ENCODE measurements around the gene GLRX.
"Not testable (repeated sequence)": the region's sequence is repeated elsewhere in the genome, so short reads cannot be mapped to it uniquely, and the experiment has no call there.

Gene GLRX

DNA sequence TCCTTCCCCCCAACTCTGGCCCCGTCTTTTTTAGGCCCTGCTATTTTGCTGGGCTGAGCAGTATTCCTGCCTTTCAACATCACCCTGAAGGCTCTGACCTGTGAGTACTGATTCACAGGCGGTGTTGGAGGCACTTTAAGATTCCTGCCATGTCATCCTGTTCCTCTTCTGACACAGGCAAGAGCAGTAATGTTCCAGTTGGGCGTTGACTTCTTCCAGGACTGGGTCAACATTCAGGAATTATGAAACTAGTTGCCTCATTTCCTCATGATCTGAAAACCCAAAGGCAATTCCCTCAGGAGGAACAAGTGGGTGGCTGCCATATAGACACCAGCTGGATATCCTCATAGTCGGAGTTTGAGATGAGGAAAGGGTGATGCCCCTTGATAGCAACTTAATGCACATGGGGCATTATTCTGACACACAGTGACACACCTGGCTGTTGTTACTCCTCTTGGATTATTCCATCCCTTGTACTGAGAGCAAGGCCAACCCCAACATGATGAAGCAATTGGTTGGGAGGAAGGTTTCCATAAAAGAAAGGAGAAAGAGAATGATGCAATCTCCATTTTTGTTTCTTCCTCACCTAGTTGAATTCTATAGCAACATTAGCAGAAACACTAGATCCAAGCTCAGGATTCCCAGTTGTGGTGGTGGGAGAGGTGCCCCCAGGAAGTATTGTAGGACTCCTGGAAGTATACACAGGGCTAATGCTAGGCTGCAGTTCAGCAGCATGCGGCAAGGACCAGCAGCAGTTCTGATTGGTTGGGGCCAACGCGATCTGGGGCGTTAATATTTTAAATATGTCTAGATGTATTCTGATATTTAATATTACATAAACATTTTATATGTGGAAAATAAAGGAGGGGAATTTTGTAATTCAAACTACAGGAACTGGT is 19.6 kb upstream of the GLRX start:
- TF ChIP-seq, protein P1, sequence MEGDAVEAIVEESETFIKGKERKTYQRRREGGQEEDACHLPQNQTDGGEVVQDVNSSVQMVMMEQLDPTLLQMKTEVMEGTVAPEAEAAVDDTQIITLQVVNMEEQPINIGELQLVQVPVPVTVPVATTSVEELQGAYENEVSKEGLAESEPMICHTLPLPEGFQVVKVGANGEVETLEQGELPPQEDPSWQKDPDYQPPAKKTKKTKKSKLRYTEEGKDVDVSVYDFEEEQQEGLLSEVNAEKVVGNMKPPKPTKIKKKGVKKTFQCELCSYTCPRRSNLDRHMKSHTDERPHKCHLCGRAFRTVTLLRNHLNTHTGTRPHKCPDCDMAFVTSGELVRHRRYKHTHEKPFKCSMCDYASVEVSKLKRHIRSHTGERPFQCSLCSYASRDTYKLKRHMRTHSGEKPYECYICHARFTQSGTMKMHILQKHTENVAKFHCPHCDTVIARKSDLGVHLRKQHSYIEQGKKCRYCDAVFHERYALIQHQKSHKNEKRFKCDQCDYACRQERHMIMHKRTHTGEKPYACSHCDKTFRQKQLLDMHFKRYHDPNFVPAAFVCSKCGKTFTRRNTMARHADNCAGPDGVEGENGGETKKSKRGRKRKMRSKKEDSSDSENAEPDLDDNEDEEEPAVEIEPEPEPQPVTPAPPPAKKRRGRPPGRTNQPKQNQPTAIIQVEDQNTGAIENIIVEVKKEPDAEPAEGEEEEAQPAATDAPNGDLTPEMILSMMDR (IDR thresholded peaks at IDR 0.05; ENCODE audit: extremely low read depth, missing control alignments) = no peak
- DNase-seq (ENCODE audit: low spot score) = no peak

DNA sequence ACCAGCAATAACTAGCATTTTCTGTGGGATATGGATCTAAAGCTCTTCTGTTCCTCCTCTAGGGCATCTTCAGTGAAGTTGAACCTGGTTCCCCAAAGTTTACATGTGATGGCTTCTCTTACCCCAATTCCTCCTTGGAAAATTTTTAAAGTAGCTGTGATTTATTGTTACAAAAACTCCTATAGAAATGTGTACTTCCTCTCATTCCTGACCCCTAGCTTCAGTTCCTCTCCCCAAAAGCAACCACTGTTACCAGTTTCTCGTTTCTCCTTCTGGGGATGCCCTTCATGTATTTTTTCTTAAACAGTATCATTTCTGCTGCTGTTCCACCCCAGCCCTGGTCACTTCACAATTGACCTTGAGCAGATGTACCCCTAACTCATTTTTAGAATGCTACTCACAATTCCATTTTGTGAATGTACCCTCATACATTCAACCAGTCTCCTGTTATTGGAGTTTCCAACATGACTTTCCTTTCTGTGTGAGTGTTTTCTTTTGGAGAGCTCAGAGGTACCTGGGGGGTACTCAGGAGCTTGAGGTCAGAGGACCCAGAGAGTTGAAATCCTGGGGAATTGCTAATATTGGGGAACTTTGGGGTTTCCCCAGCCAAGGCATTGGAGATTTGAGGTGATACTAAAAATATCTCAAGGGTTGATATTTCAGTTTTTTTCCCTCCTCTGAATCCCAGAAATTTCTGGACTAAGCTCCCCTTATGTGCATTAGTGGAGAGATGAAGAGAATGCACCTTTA is 18.6 kb upstream of the GLRX start:
- TF ChIP-seq, protein P1 (IDR thresholded peaks at IDR 0.05; ENCODE audit: extremely low read depth, missing control alignments) = no peak
- no peak for DNase-seq (ENCODE audit: low spot score)

DNA sequence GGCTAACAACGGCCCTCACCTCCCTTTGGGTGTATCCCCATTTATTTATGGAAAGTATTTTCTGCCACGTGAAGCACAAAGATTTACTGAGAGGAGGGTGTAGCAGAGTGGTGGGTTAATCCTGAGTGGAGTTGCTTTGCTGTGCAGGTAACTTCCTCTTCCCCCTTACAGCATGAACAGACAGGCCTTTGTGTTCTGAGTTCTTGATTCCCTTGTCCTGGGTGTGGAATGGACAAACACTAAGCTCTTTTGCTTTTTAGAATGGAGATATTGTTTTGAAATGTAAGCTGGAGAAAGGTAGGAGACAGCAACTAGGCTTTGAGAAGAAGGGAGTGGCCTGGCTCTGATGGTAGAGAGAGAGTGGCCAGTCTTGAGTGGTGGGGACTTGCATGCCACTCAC is 17.1 kb upstream of the GLRX start:
- TF ChIP-seq, protein P1 (IDR thresholded peaks at IDR 0.05; ENCODE audit: extremely low read depth, missing control alignments) = no peak
- no peak for DNase-seq (ENCODE audit: low spot score)

DNA sequence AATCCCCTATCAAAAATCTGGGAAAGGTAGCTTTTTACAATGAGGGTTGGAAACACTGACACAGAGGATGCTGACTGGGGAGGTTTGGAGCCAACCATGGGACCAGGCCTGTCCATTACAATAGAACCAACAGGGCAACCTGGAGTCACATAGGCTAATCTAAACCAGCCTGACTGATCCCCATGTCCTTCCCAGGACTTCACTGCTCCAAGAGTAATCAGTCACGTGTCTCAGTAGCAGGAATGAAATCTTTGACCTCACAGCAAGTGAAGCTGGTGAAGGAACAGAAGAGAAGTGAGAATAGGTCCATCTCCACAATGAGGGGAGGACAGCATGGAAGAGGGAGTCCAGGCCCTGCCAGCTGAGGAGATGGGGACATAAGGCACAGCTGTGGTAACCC is 16.0 kb upstream of the GLRX start:
- DNase-seq (ENCODE audit: low spot score) = no peak
- TF ChIP-seq, protein P1 (IDR thresholded peaks at IDR 0.05; ENCODE audit: extremely low read depth, missing control alignments) = no peak

DNA sequence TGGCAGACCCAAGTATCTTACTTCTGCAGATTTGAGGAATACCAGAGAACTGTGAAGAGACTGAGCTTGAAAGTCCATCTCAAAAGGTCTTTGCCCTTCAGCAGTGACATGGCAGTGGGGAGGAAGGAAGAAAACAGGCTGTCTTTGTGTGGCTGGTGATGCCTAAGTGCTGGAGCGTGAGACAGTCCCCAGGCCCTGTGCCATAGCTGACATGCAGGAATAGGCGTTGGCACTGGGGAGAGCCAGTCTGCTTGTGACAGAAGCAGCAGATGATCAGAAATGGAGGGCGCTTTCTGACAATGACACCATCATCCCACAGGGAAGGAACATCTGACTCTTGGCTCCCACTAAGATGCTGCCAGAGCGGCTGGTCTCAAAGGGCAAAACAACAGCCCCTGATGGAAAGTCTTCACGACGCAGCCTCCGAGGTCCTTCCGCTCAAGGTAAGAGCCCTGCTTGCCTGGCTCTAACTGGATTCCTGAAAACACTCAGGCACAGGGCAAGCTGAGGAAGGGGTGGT is 15.5 kb upstream of the GLRX start:
- TF ChIP-seq, protein P1 (IDR thresholded peaks at IDR 0.05; ENCODE audit: extremely low read depth, missing control alignments) = no peak
- no peak for DNase-seq (ENCODE audit: low spot score)

DNA sequence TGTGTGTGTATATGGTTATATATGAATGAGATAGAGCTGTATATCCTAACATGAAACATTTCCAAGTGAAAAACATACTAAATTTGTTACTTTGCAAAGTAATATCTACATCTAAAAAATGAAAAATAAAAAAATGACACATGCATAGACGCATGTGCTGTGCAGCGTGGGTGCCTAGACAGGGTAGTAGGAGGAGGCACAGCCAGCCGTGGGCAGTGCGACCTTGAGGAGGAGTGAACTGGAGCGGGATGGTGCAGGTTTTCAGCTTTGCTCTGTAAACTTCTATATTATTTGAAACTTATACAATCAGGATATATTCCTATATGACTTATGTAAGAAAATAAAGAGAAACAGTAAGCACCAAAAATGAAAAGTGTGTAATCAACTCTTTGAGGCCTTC is 15.0 kb upstream of the GLRX start:
- TF ChIP-seq, protein P1 (IDR thresholded peaks at IDR 0.05; ENCODE audit: extremely low read depth, missing control alignments) = no peak

DNA sequence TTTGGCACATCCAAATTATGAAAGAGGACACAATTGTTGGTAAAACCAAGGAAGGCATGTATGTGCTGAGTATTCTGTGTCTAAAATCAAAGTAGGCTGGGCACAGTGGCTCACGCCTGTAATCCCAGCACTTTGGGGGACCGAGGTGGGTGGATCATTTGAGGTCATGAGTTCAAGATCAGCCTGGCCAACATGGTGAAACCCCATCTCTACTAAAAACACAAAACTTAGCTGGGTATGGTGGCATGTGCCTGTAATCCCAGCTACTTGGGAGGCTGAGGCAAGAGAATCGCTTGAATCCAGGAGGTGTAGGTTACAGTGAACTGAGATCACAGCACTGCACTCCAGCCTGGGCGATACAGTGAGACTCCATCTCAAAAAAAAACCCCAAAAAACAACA is 14.4 kb upstream of the GLRX start:
- not testable (repeated sequence) for DNase-seq (ENCODE audit: low spot score)

More for the DNA sequence above, 15.0 kb upstream of the GLRX start:
- no peak for DNase-seq (ENCODE audit: low spot score)
